CD4-positive, alpha-beta T cell (primary cell): ENCODE data around the gene ELP5. TPM values are rescaled to one million over a fixed set of nuclear protein-coding genes. Genes with fewer than 3 reads are reported as not detected.

Experiments used
- ATAC-seq: fragments of 200-7000 bp; cut with Tn5 transposase; one replicate; pipeline ENCODE4 v1.10.0; 2022; ENCODE audit warnings: mild to moderate bottlenecking; ENCODE audit not compliant: poor library complexity
- CTCF ChIA-PET: fragments of 350-600 bp; sonication (Branson Sonifier 250); formaldehyde crosslinking; loops from one replicate; lab custom pipeline; 2021; ENCODE audit warnings: antibody characterized with exemption, inconsistent platforms; lab: Charles Lee
- POLR2A ChIA-PET: fragments of 350-600 bp; sonication (Branson Sonifier 250); formaldehyde crosslinking; loops from one replicate; lab custom pipeline; 2021; ENCODE audit warnings: antibody characterized with exemption, inconsistent platforms; lab: Charles Lee
- DNase-seq, 14 experiments: peaks; one replicate each; pipeline ENCODE4 v3.0.0-alpha.2; 2013 to 2020; ENCODE audit warnings: mixed read lengths in 2 of 14
- H3K27ac ChIP-seq, 2 donors: one replicate each; pipeline versions ENCODE4 v1.5.1 to v1.7.0; 2013; ENCODE audit warnings: low read length in 2 of 2, low read depth in 1 of 2, mild to moderate bottlenecking in 1 of 2
- H3K27me3 ChIP-seq, 2 experiments: 1 replicate in 1 of 2; 2 replicates in 1 of 2; pipeline versions ENCODE4 v1.6.1 to v1.7.0; 2013; ENCODE audit warnings: low read length in 2 of 2, control low read depth in 1 of 2, mild to moderate bottlenecking in 1 of 2, moderate library complexity in 1 of 2; ENCODE audit not compliant: insufficient read depth in 2 of 2, control insufficient read depth in 1 of 2
- H3K36me3 ChIP-seq: one replicate; pipeline ENCODE4 v1.6.1; 2013; ENCODE audit warnings: low read length, control low read depth; ENCODE audit not compliant: insufficient read depth
- H3K4me1 ChIP-seq: one replicate; pipeline ENCODE4 v1.6.1; 2013; ENCODE audit warnings: low read length, control low read depth; ENCODE audit not compliant: insufficient read depth
- H3K4me3 ChIP-seq: one replicate; pipeline ENCODE4 v1.5.1; 2013; ENCODE audit warnings: mild to moderate bottlenecking, low read length, moderate library complexity
- H3K9me3 ChIP-seq, 2 experiments: 1 replicate in 1 of 2; 2 replicates in 1 of 2; pipeline versions ENCODE4 v1.6.1 to v1.7.0; 2013; ENCODE audit warnings: low read length in 2 of 2, mild to moderate bottlenecking in 2 of 2, control low read depth in 1 of 2, moderate library complexity in 1 of 2; ENCODE audit not compliant: control insufficient read depth in 1 of 2, insufficient read depth in 1 of 2
- H3K27ac Mint-ChIP-seq: one replicate; pipeline ENCODE4 v1.8.0; 2020; ENCODE audit warnings: mixed read lengths
- H3K27me3 Mint-ChIP-seq: one replicate; pipeline ENCODE4 v1.8.0; 2021; ENCODE audit warnings: mixed read lengths
- H3K36me3 Mint-ChIP-seq: one replicate; pipeline ENCODE4 v1.8.0; 2021; ENCODE audit warnings: low read depth, mixed read lengths
- H3K4me1 Mint-ChIP-seq: one replicate; pipeline ENCODE4 v1.8.0; 2021; ENCODE audit warnings: low read depth, mixed read lengths
- H3K4me3 Mint-ChIP-seq: one replicate; pipeline ENCODE4 v1.8.0; 2020; ENCODE audit warnings: mild to moderate bottlenecking, mixed read lengths
- H3K9me3 Mint-ChIP-seq: one replicate; pipeline ENCODE4 v1.8.0; 2020; ENCODE audit warnings: mixed read lengths
- intact Hi-C, 2 experiments: fragments of 100-400 bp; cut with DNase I in 1 of 2; cut with micrococcal nuclease in 1 of 2; formaldehyde crosslinking; loops; one replicate each; pipeline versions ENCODE4 v1.15.1 to v1.9.0; 2023 to 2025; cut with DNase I, micrococcal nuclease
- total RNA-seq, 174 experiments: library from RNA in 2 of 174; stranded (reverse) in 2 of 174; gene quantifications; one replicate each; pipeline ENCODE4 v1.2.3 and lab custom pipeline; 2021 to 2026
- TF ChIP-seq, protein P1 (sequence below): fragments of 200-600 bp; IDR thresholded peaks from one replicate; pipeline ENCODE4 v1.8.0; 2022; ENCODE audit warnings: antibody characterized with exemption, mild to moderate bottlenecking

The ELP5 gene
- total RNA-seq, 2 experiments from 2014 or later = 20.1 to 21.3 TPM

DNA sequence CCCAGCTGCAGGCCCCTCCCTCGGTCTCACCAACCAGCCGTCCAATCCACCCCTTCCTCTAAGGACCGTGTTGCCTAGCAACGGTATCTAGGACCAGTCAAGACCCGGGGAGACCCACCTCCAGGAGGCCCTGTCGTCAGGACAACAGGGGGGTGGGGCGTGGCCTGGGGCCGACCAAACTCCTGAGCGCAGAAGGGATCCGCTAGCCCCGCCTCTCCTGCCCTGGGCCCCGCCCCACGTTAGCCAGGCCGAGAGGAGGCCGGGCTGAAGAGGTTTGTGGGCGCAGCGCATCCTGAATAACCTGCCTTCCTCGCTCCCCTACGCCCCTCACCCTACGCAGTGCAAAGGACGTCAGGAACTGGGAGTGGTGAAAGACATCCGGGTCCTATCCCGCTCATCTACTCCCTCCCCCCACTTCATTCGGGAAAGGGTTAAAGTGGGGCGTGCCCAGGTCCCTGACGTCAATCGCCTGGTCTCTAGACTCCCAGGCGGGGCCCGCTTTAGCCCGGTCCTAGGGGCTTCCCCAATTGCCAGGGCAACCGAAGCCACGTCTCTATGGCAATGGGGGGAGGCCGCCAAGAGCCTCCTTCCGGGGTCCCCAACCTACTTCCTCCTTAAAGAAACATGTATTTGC, 47.1 kb upstream of the ELP5 start:
- peaks cover 31% of the 10 kb centered on the region for H3K4me1 ChIP-seq
- H3K27ac ChIP-seq = peak overlapping the region; percentile 86 to 95
- Mint-ChIP-seq H3K36me3 (peaks cover 15% of the 10 kb centered on the region), H3K9me3 (no peaks in the 10 kb centered on the region), H3K27ac (peak overlapping the region; percentile 87), H3K4me3 (peak overlapping the region; percentile 83), H3K4me1 (peaks cover 36% of the 10 kb centered on the region), H3K27me3 (no peaks in the 10 kb centered on the region)
- ChIA-PET CTCF (interaction anchor here (0.6 to 2.6 kb wide), 4 partner anchors 9 to 153 kb away, joined by 3 to 13 read pairs (median 4); no protein-coding TSS in a partner anchor), POLR2A (interaction anchor here (0.9 to 1.3 kb wide), 3 partner anchors 9 to 29 kb away, joined by 3 to 6 read pairs (median 4); partner anchors contain the start of genes ACADVL, DLG4 and DVL2)
- intact Hi-C loops = loop anchor here (1.0 kb wide), 3 partner anchors 9 to 230 kb away; partner anchors contain the start of genes DVL2 (in 1 of the 2) and TMEM102 (in 1 of the 2)
- peak; percentile 84 to 99 (median 94) for DNase-seq
- H3K9me3 ChIP-seq = no peaks in the 10 kb centered on the region
- TF ChIP-seq, protein P1, sequence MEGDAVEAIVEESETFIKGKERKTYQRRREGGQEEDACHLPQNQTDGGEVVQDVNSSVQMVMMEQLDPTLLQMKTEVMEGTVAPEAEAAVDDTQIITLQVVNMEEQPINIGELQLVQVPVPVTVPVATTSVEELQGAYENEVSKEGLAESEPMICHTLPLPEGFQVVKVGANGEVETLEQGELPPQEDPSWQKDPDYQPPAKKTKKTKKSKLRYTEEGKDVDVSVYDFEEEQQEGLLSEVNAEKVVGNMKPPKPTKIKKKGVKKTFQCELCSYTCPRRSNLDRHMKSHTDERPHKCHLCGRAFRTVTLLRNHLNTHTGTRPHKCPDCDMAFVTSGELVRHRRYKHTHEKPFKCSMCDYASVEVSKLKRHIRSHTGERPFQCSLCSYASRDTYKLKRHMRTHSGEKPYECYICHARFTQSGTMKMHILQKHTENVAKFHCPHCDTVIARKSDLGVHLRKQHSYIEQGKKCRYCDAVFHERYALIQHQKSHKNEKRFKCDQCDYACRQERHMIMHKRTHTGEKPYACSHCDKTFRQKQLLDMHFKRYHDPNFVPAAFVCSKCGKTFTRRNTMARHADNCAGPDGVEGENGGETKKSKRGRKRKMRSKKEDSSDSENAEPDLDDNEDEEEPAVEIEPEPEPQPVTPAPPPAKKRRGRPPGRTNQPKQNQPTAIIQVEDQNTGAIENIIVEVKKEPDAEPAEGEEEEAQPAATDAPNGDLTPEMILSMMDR = no peak
- peaks cover 2% of the 10 kb centered on the region for H3K36me3 ChIP-seq
- ATAC-seq = peak; percentile 81
- H3K27me3 ChIP-seq = no peaks in the 10 kb centered on the region
- peak overlapping the region; percentile 66 for H3K4me3 ChIP-seq

- TF ChIP-seq, protein P1 = no peak
- H3K4me3 Mint-ChIP-seq = peak overlapping the region; percentile 83
- H3K4me1 Mint-ChIP-seq = peaks cover 41% of the 10 kb centered on the region
- intact Hi-C loops = loop anchor here (1.0 kb wide), 3 partner anchors 9 to 230 kb away; partner anchors contain the start of genes DVL2 (in 1 of the 2) and TMEM102 (in 1 of the 2)
- Histone ChIP-seq H3K9me3 (no peaks in the 10 kb centered on the region), H3K4me1 (peaks cover 31% of the 10 kb centered on the region), H3K27ac (peak overlapping the region; percentile 86 to 95), H3K36me3 (peaks cover 2% of the 10 kb centered on the region), H3K4me3 (peak overlapping the region; percentile 66), H3K27me3 (no peaks in the 10 kb centered on the region)
- ATAC-seq (no peak), DNase-seq (no peak)
- POLR2A ChIA-PET = interaction anchor here (0.9 to 1.3 kb wide), 3 partner anchors 9 to 29 kb away, joined by 3 to 6 read pairs (median 4); partner anchors contain the start of genes ACADVL, DLG4 and DVL2
- H3K27me3 Mint-ChIP-seq = no peaks in the 10 kb centered on the region
- CTCF ChIA-PET = interaction anchor here (2.6 kb wide), 1 partner anchor 9 kb away, joined by 13 read pairs; no protein-coding TSS in a partner anchor
- H3K9me3 Mint-ChIP-seq = no peaks in the 10 kb centered on the region
- H3K27ac Mint-ChIP-seq = peak overlapping the region; percentile 87
- peaks cover 15% of the 10 kb centered on the region for H3K36me3 Mint-ChIP-seq
Measured at GRCh38 chr17:7205561-7205960, 46.5 kb upstream of the ELP5 start.

DNA sequence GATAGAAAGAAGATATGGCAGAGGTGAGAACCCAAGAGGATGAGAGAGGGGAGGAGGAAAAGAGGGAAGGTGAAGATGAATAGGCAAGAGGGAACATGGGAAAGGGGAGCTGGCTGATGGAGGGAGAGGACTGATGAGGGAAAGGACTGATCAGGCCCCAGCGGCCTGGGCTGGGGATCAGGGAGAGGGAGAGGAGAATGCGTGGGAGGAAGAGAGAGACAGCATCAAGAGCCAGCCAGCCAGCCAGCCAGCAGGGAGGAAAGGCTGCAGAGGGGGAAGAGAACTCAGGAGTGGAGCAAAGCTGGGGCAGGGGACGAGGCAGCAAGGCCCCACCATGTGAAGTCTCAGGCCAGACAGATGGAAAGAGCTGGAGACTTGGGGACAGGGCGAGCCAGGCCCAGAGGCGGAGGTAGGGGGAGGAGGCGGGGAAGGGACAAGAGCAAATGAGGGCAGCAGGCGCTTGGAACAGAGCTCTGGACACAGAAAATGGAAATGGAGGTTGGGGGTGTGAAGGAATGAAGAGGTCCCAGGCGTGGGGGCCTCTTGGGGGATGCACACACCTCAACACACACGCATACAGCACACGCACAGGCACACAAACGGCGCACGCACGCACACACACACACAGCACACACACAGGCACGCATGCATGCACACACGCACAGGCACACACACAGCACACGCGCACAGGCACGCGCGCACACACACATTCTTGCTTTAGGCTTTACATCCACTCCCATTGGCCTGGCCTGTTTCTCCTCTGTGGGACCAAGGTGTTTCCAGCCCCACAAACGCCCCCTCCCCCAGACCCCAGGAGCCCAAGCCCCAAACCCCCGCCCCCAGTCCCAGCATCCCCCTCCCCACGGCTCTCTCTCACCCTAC, 44.7 kb upstream of the ELP5 start:
- H3K9me3 Mint-ChIP-seq = no peaks in the 10 kb centered on the region
- Histone ChIP-seq H3K4me1 (peaks cover 39% of the 10 kb centered on the region), H3K36me3 (peaks cover 2% of the 10 kb centered on the region), H3K27ac (peak overlapping the region in 1 of 2 donors; percentile 86), H3K27me3 (no peaks in the 10 kb centered on the region), H3K4me3 (no peak overlapping the region), H3K9me3 (no peaks in the 10 kb centered on the region)
- TF ChIP-seq, protein P1 = no peak
- intact Hi-C loops = no loop called here
- CTCF ChIA-PET = no interaction called here
- peak overlapping the region; percentile 87 for H3K27ac Mint-ChIP-seq
- H3K4me3 Mint-ChIP-seq = no peak overlapping the region
- peaks cover 45% of the 10 kb centered on the region for H3K4me1 Mint-ChIP-seq
- POLR2A ChIA-PET = no interaction called here
- peaks cover 14% of the 10 kb centered on the region for H3K36me3 Mint-ChIP-seq
- peaks cover 5% of the 10 kb centered on the region for H3K27me3 Mint-ChIP-seq
- ATAC-seq = no peak
- peak in 2 of 14 experiments; percentile 42 to 61 for DNase-seq
